ENCODE data around the gene PFDN2.

- TF ChIP-seq EP300 (IDR thresholded peaks at IDR 0.05; ENCODE audit: borderline replicate concordance in 1 of 2, low read depth in 2 of 2, low read length in 2 of 2) (no peak), SUZ12 (IDR thresholded peaks at IDR 0.05; ENCODE audit: low read length) (no peak), ZNF274 (IDR thresholded peaks at IDR 0.05; ENCODE audit: borderline replicate concordance, extremely low read depth, low read length) (no peak)
Measured at GRCh38 chr1:161054805-161055204, 63.0 kb downstream of the PFDN2 start.

Data from H1 (cell line).